MM.1S (cell line): ENCODE measurements around the gene ASGR1.
"Not testable (repeated sequence)": the region's sequence is repeated elsewhere in the genome, so short reads cannot be mapped to it uniquely, and the experiment has no call there.

Source experiments
- CTCF ChIP-seq: fragments of 300-600 bp; sonication (generic); IDR thresholded peaks from 2 replicates; pipeline ENCODE4 v1.5.1; 2016; ENCODE audit warnings: antibody characterized with exemption, low read length, mixed read lengths
- EZH2 ChIP-seq: fragments of 300-600 bp; sonication (generic); optimal IDR thresholded peaks from 2 replicates; pipeline ENCODE3; 2017; ENCODE audit warnings: low read depth, mild to moderate bottlenecking, antibody characterized with exemption, low read length, mixed read lengths
- EZH2phosphoT487 ChIP-seq: fragments of 300-600 bp; sonication (generic); IDR thresholded peaks from 2 replicates; pipeline ENCODE4 v1.6.1; 2018; ENCODE audit warnings: antibody characterized with exemption, low read length

GRCh38 chr17:7158424-7158823 is 20.7 kb downstream of the ASGR1 start:
- not testable (repeated sequence) for TF ChIP-seq CTCF, EZH2phosphoT487, EZH2
